Keratinocyte (primary cell): ENCODE data around the gene VPS33B. TPM values are rescaled to one million over a fixed set of nuclear protein-coding genes. Genes with fewer than 3 reads are reported as not detected.
A peak's percentile ranks its signal among the peaks of the same experiment; 100 is the strongest.

Experiments
- DNase-seq: peaks from one replicate; pipeline ENCODE4 v3.0.0-alpha.2; 2011; ENCODE audit warnings: low read depth, missing footprints, low spot score
- FAIRE-seq: peaks from 2 replicates; lab custom pipeline; 2011; peaks lifted over from hg19 to GRCh38; lab: Jason Lieb, UNC
- H2AFZ ChIP-seq: 2 replicates; pipeline ENCODE4 v1.6.0; 2012; ENCODE audit warnings: low read length, control low read depth, inconsistent platforms; ENCODE audit not compliant: control insufficient read depth
- H3K27ac ChIP-seq: 2 replicates; pipeline ENCODE4 v1.5.1; 2011; ENCODE audit warnings: low read length; ENCODE audit not compliant: control insufficient read depth, insufficient read depth
- H3K27me3 ChIP-seq: 3 replicates; pipeline ENCODE4 v1.6.0; 2011; ENCODE audit warnings: low read length; ENCODE audit not compliant: control insufficient read depth, insufficient read depth; ENCODE audit errors: extremely low read depth
- H3K36me3 ChIP-seq, 2 experiments: 2 replicates in 1 of 2; 3 replicates in 1 of 2; pipeline ENCODE4 v1.5.1; 2011; ENCODE audit warnings: low read length in 2 of 2, mild to moderate bottlenecking in 1 of 2; ENCODE audit not compliant: control insufficient read depth in 2 of 2, insufficient read depth in 2 of 2; ENCODE audit errors: extremely low read depth in 1 of 2
- H3K4me1 ChIP-seq: 3 replicates; pipeline ENCODE4 v1.5.1; 2011; ENCODE audit warnings: low read length; ENCODE audit not compliant: control insufficient read depth, insufficient read depth; ENCODE audit errors: extremely low read depth
- H3K4me2 ChIP-seq: 3 replicates; pipeline ENCODE4 v1.6.0; 2011; ENCODE audit warnings: low read depth, low read length; ENCODE audit not compliant: control insufficient read depth, insufficient read depth; ENCODE audit errors: extremely low read depth
- H3K4me3 ChIP-seq, 3 experiments: fragments of 200-600 bp in 1 of 3; sonication (generic) in 1 of 3; 2 replicates in 2 of 3; 3 replicates in 1 of 3; pipeline ENCODE4 v1.5.1; 2011 to 2016; ENCODE audit warnings: low read length in 3 of 3, mild to moderate bottlenecking in 3 of 3, control low read depth in 2 of 3, inconsistent platforms in 1 of 3, low read depth in 1 of 3, mixed read lengths in 1 of 3, mixed run types in 1 of 3, moderate library complexity in 1 of 3; ENCODE audit not compliant: control insufficient read depth in 2 of 3, insufficient read depth in 2 of 3; ENCODE audit errors: extremely low read depth in 1 of 3
- H3K79me2 ChIP-seq: 2 replicates; pipeline ENCODE4 v1.6.0; 2012; ENCODE audit warnings: low read length; ENCODE audit not compliant: control insufficient read depth, insufficient read depth
- H3K9ac ChIP-seq: 3 replicates; pipeline ENCODE4 v1.6.0; 2011; ENCODE audit warnings: low read length; ENCODE audit not compliant: control insufficient read depth, insufficient read depth; ENCODE audit errors: extremely low read depth
- H3K9me1 ChIP-seq: 3 replicates; pipeline ENCODE4 v1.6.0; 2011; ENCODE audit warnings: low read length; ENCODE audit not compliant: control insufficient read depth, insufficient read depth; ENCODE audit errors: extremely low read depth
- H3K9me3 ChIP-seq: 2 replicates; pipeline ENCODE4 v1.5.1; 2012; ENCODE audit warnings: low read depth, low read length; ENCODE audit not compliant: control insufficient read depth
- H4K20me1 ChIP-seq: 3 replicates; pipeline ENCODE4 v1.6.0; 2011; ENCODE audit warnings: low read length; ENCODE audit not compliant: control insufficient read depth, insufficient read depth; ENCODE audit errors: extremely low read depth
- EZH2 ChIP-seq: IDR thresholded peaks from one replicate; pipeline ENCODE4 v1.6.1; 2012; ENCODE audit warnings: inconsistent platforms, mild to moderate bottlenecking, low read length, moderate library complexity
- dilution Hi-C: fragments of 300-500 bp; cut with MboI; formaldehyde crosslinking; loops from one replicate; pipeline ENCODE4 v1.7.0; 2020; ENCODE audit warnings: low sequenced_read_pairs; ENCODE audit not compliant: extremely low pct_ligation_motif_present
- polyA plus RNA-seq, 5 experiments: library from polyadenylated mRNA; depleted of rRNA in 3 of 5; stranded (reverse) in 3 of 5; stranded (forward) in 1 of 5; unstranded in 1 of 5; fragments of >200 nt; gene quantifications; 1 replicate in 1 of 5; 2 replicates in 3 of 5; 3 replicates in 1 of 5; pipeline versions ENCODE4 v1.2.1 to v1.2.3, GENCODE V29; 2011 to 2012; ENCODE audit warnings: missing spikeins in 2 of 5, low read depth in 1 of 5, low replicate concordance in 1 of 5
- TF ChIP-seq, protein P1 (sequence below), 3 experiments: IDR thresholded peaks in 1 of 3; conservative IDR thresholded peaks in 1 of 3; optimal IDR thresholded peaks in 1 of 3; 2 replicates in 2 of 3; 3 replicates in 1 of 3; pipeline versions ENCODE3 to v1.5.1; 2011; ENCODE audit warnings: low read length in 3 of 3, mild to moderate bottlenecking in 3 of 3, moderate library complexity in 2 of 3, control low read depth in 1 of 3, inconsistent platforms in 1 of 3; ENCODE audit not compliant: insufficient read depth in 2 of 3; ENCODE audit errors: extremely low read depth in 1 of 3

Gene VPS33B
- polyA plus RNA-seq, 1 donor (not counting 4 experiments of a cell fraction or from before 2014, with no cell fraction given): 20.2 TPM

DNA sequence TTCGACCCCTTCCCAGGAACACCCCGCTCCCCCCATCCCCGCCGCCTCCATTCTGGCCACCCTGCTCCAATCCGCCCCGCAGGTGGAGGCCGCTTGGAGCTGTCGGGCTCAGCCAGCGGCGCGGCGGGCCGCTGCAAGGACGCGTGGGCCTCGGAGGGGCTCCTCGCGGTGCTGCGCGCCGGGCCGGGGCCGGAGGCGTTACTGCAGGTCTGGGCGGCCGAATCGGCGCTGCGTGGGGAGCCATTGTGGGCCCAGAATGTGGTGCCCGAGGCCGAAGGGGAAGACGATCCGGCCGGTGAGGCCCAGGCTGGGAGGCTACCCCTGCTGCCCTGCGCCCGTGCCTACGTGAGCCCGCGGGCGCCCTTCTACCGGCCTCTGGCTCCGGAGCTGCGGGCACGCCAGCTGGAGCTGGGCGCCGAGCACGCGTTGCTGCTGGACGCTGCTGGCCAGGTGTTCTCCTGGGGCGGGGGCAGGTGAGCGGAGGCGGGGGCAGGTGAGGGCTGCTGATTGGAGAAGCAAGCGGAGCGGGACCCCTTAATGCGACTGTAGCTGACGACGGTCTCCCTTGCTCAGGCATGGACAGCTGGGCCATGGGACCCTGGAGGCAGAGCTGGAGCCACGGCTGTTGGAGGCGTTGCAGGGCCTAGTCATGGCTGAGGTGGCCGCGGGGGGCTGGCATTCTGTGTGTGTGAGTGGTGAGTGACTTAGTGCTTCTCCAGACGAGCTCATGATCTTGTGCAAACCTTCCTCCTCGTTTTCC, 65.2 kb downstream of the VPS33B start:
- H3K9ac ChIP-seq: peak overlapping the region; percentile 95
- no peaks in the 10 kb centered on the region for H4K20me1 ChIP-seq
- H3K4me1 ChIP-seq: peaks cover 16% of the 10 kb centered on the region
- no peaks in the 10 kb centered on the region for H3K9me3 ChIP-seq
- H3K4me2 ChIP-seq: peak overlapping the region; percentile 87
- no peaks in the 10 kb centered on the region for H3K9me1 ChIP-seq
- no peaks in the 10 kb centered on the region for H3K79me2 ChIP-seq
- FAIRE-seq (no peak), DNase-seq (no peak)
- dilution Hi-C loops: no loop called here
- H3K36me3 ChIP-seq: peaks cover 17 to 21% of the 10 kb centered on the region in 2 experiments
- H3K27ac ChIP-seq: no peak overlapping the region
- peak overlapping the region; percentile 65 for H2AFZ ChIP-seq
- TF ChIP-seq EZH2: no peak
- TF ChIP-seq, protein P1, sequence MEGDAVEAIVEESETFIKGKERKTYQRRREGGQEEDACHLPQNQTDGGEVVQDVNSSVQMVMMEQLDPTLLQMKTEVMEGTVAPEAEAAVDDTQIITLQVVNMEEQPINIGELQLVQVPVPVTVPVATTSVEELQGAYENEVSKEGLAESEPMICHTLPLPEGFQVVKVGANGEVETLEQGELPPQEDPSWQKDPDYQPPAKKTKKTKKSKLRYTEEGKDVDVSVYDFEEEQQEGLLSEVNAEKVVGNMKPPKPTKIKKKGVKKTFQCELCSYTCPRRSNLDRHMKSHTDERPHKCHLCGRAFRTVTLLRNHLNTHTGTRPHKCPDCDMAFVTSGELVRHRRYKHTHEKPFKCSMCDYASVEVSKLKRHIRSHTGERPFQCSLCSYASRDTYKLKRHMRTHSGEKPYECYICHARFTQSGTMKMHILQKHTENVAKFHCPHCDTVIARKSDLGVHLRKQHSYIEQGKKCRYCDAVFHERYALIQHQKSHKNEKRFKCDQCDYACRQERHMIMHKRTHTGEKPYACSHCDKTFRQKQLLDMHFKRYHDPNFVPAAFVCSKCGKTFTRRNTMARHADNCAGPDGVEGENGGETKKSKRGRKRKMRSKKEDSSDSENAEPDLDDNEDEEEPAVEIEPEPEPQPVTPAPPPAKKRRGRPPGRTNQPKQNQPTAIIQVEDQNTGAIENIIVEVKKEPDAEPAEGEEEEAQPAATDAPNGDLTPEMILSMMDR (optimal IDR thresholded peaks at IDR 0.05 in 1 of 3, IDR thresholded peaks at IDR 0.05 in 1 of 3, conservative IDR thresholded peaks at IDR 0.05 in 1 of 3; ENCODE audit: extremely low read depth in 1 of 3, insufficient read depth in 2 of 3, low read length in 3 of 3): no peak
- peak overlapping the region; percentile 51 to 80 (median 58) for H3K4me3 ChIP-seq
- no peaks in the 10 kb centered on the region for H3K27me3 ChIP-seq

DNA sequence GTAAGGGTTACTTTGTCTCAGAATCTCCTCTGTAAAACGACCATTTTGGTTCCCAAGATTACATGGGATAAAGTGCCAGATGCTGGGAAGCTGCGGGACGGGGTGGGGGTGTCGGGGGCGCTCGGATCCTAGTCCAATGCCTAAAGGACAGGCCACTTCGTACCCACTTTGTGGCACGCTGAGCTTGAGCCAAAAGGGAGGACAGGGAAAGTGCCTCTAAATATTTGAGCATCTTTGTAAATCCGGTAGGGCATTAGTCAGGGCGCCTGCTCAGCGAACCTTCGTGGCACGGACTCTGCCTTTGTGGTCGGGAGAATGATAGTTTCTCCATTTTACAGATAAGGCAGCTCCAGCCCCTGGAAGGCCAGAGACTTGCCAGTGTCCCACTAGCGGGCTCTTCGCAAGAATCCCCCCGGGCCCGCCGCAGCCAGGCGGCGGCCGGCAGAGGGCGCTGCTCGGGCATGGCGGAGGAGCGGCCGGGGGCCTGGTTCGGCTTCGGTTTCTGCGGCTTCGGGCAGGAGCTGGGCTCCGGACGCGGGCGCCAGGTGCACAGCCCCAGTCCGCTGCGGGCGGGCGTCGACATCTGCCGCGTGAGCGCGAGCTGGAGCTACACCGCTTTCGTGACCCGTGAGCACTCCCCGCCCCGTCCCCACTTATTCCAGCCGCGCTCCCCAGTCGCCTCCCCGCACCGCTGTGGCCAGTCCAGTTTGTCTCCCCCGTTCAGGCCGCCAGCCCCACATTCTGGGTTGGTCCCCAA, 65.9 kb downstream of the VPS33B start:
- FAIRE-seq: no peak

More for the DNA sequence above, 65.9 kb downstream of the VPS33B start:
- H3K4me3 ChIP-seq: peak overlapping the region; percentile 51 to 80 (median 61)
- no peaks in the 10 kb centered on the region for H3K9me3 ChIP-seq
- no peaks in the 10 kb centered on the region for H3K79me2 ChIP-seq
- no peaks in the 10 kb centered on the region for H3K27me3 ChIP-seq
- no peak overlapping the region for H3K27ac ChIP-seq
- TF ChIP-seq, protein P1 (optimal IDR thresholded peaks at IDR 0.05 in 1 of 3, IDR thresholded peaks at IDR 0.05 in 1 of 3, conservative IDR thresholded peaks at IDR 0.05 in 1 of 3; ENCODE audit: extremely low read depth in 1 of 3, insufficient read depth in 2 of 3, low read length in 3 of 3): peak; percentile 74 to 90 (median 78)
- no peak for TF ChIP-seq EZH2
- H3K4me2 ChIP-seq: peak overlapping the region; percentile 87
- H3K9ac ChIP-seq: peak overlapping the region; percentile 95
- peaks cover 16% of the 10 kb centered on the region for H3K4me1 ChIP-seq
- H3K9me1 ChIP-seq: no peaks in the 10 kb centered on the region
- dilution Hi-C loops: no loop called here
- peak overlapping the region; percentile 70 for H2AFZ ChIP-seq
- peaks cover 19 to 25% of the 10 kb centered on the region in 2 experiments for H3K36me3 ChIP-seq
- DNase-seq: no peak
- H4K20me1 ChIP-seq: no peaks in the 10 kb centered on the region
